GM12801 (cell line): ENCODE data around the gene ETV2.

Source experiments
- CTCF ChIP-seq: IDR thresholded peaks from one replicate; pipeline ENCODE4 v1.5.1; 2011; ENCODE audit warnings: control low read depth; ENCODE audit not compliant: insufficient read length; ENCODE audit errors: extremely low read depth

The ETV2 gene

GRCh38 chr19:35633727-35634440 lies 7.7 kb upstream of the ETV2 start:
- no peak for TF ChIP-seq CTCF

- TF ChIP-seq CTCF: no peak
These were observed 4.9 kb upstream of the ETV2 start for GRCh38 chr19:35636651-35637050.

- TF ChIP-seq CTCF: no peak
These were observed 4.4 kb upstream of the ETV2 start for GRCh38 chr19:35637165-35637564.

GRCh38 chr19:35639321-35639639 lies 2.3 kb upstream of the ETV2 start:
- TF ChIP-seq CTCF: no peak

- no peak for TF ChIP-seq CTCF
These were observed 1.7 kb upstream of the ETV2 start for GRCh38 chr19:35639863-35640262.

- no peak for TF ChIP-seq CTCF
These were observed 767 bp downstream of the ETV2 start for GRCh38 chr19:35642312-35642711.

- TF ChIP-seq CTCF: no peak
These were observed 1.3 kb downstream of the ETV2 start for GRCh38 chr19:35642798-35643254.
